ENCODE data around the gene ECE1.

ECE1 gene

GRCh38 chr1:21307210-21307609 is 16.9 kb upstream of the ECE1 start:
- no peak for DNase-seq (ENCODE audit: extremely low read depth, low read depth)
- no peak for TF ChIP-seq CTCF (IDR thresholded peaks at IDR 0.05; ENCODE audit: low read depth, low read length)

DNA sequence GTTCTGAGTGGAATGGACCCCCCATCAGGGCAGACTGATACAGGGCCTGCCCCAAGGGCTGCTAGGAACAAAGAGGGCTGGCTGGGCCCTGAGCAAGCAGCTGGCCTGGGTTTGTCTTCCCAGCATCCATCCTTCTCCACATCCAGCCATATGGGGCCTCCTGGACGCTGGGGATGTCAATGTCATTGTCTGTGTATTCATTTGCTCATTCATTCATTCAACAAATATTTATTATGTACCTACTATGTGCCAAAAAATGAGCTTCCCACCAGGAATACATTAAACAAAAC is 15.6 kb upstream of the ECE1 start:
- DNase-seq (ENCODE audit: extremely low read depth, low read depth) = no peak

GRCh38 chr1:21305155-21305899 is 15.1 kb upstream of the ECE1 start:
- no peak for DNase-seq (ENCODE audit: extremely low read depth, low read depth)
- no peak for TF ChIP-seq CTCF (IDR thresholded peaks at IDR 0.05; ENCODE audit: low read depth, low read length)

More for the DNA sequence above, 15.6 kb upstream of the ECE1 start:
- TF ChIP-seq CTCF (IDR thresholded peaks at IDR 0.05; ENCODE audit: low read depth, low read length) = no peak

- TF ChIP-seq CTCF (IDR thresholded peaks at IDR 0.05; ENCODE audit: low read depth, low read length) = no peak
- no peak for DNase-seq (ENCODE audit: extremely low read depth, low read depth)
These were observed 14.2 kb upstream of the ECE1 start for GRCh38 chr1:21304488-21304887.

DNA sequence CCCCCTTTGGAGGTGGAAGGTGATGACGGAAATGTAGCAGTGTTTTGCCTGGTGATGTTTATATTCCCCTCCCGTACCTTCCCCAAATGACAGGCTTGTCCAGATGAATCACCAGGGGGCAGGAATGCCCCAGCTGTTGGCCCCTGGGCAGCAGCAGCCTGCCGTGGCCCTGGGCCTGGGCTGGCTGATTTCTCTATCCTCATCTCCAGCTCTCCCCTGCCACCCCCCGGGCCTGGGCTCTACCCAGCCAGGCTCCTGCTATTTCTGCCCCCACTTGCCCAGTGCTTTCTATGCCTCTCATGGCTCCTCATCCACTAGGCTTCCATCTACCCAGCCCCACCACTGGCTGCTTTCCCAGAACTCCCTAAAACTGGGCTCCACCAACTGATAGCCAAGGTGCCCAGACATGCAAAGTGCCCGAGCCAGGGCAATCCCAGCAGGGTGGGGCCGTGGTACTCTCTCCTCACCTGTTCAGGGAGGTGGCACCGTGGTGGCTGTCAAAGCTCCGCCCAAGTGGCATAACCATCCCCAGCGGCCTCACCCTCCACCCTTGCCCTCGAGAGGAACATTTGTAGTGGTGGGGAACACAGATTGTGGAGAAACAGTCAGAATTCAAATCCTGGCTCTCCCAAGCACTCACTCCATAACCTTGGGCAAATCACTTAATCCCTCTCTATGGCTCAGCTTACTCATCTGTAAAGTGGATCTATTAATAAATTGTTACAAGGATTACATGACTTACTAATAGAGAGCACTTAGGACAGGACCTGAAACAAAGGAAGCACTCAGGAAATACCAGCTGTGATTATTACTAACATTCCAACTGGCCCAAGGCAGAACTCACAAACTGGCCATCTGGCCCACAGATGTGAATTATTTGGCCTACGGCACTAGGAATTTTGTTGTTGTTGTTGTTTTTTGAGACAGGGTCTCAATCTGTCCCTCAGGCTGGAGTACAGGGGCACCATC is 12.8 kb upstream of the ECE1 start:
- peak; percentile 84 for DNase-seq (ENCODE audit: extremely low read depth, low read depth)
- TF ChIP-seq CTCF (IDR thresholded peaks at IDR 0.05; ENCODE audit: low read depth, low read length) = peak; percentile 23

DNA sequence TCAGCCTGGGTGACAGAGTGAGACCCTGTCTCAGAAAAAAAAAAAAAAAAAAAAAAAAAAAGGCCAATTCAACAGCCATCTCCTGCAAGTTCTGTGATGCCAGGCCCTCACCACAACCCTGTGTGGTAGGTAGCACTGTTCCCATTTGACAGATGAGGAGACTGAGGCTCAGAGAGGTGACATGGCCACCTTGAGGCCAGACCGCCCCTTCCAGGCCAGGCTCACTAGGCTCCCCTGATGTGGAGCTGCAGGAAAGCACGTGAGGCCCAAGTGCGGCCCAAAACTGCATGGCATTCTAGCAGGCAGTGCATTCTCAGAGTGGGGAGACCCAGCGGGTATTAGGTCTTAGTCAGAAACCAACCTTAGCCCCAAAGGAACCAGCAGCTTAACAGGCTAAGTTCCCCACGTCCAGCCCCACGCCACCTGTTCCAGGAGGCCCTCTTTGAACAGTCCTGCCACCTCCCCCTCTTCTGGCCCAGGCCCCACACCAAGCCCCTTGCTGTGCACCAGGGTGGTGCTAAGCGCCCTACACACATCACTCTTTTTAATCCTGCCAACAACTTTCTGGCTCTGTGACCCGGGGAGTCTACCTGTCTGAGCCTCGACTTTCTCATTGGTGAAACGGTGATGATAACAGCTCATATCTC is 11.7 kb upstream of the ECE1 start:
- TF ChIP-seq CTCF (IDR thresholded peaks at IDR 0.05; ENCODE audit: low read depth, low read length) = no peak

DNA sequence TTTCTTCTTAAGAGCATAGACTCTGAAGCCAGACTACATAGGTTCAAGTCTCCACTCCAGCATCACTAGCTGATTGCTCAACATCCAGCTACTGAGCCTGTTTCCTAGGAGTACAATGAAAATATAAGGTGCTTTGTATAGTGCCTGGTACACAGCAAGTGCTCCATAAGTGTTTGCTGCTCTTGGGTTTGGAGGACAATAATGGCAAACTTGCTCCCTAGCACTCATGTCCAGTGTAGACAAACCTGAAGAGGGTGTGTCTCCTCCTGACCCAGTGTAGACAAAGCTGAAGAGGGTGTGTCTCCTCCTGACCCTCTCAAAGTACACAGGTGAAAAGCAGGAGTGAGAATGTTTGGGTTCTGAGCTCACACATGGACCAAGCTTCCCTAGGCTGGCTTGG is 10.5 kb upstream of the ECE1 start:
- no peak for DNase-seq (ENCODE audit: extremely low read depth, low read depth)

More for the DNA sequence above, 11.7 kb upstream of the ECE1 start:
- DNase-seq (ENCODE audit: extremely low read depth, low read depth) = no peak

More for the DNA sequence above, 10.5 kb upstream of the ECE1 start:
- TF ChIP-seq CTCF (IDR thresholded peaks at IDR 0.05; ENCODE audit: low read depth, low read length) = no peak
